HepG2 (cell line): ENCODE data around the gene LOXL3. TPM values are rescaled to one million over a fixed set of nuclear protein-coding genes. Genes with fewer than 3 reads are reported as not detected.

Experiments used
- FOSL1 ChIP-seq: sonication (generic); formaldehyde crosslinking; IDR thresholded peaks from 2 replicates; pipeline ENCODE4 v1.9.0; 2021; ENCODE audit warnings: missing genetic modification reagents, borderline replicate concordance
- GTF2F1 ChIP-seq: fragments of 150-350 bp; IDR thresholded peaks from 2 replicates; pipeline ENCODE4 v1.6.1; 2014; ENCODE audit warnings: low read length
- HNRNPUL1 ChIP-seq: fragments of 200-400 bp; formaldehyde crosslinking; IDR thresholded peaks from 2 replicates; pipeline ENCODE4 v1.6.1; 2017; ENCODE audit warnings: low read depth, mild to moderate bottlenecking, low read length, moderate library complexity
- HOXA9 ChIP-seq: sonication (generic); formaldehyde crosslinking; IDR thresholded peaks from 2 replicates; pipeline ENCODE4 v1.8.1; 2022; ENCODE audit warnings: missing genetic modification reagents, mild to moderate bottlenecking, moderate library complexity, borderline replicate concordance
- KAT7 ChIP-seq: IDR thresholded peaks from 2 replicates; pipeline ENCODE4 v1.6.1; 2018; ENCODE audit warnings: borderline replicate concordance, missing compliant biosample characterization
- KDM3A ChIP-seq: IDR thresholded peaks from 2 replicates; pipeline ENCODE4 v1.6.1; 2018; ENCODE audit warnings: low read depth, missing compliant biosample characterization
- MIXL1 ChIP-seq: IDR thresholded peaks from 2 replicates; pipeline ENCODE4 v1.6.1; 2016
- NCOA2 ChIP-seq: sonication (generic); formaldehyde crosslinking; IDR thresholded peaks from 2 replicates; pipeline ENCODE4 v1.8.0; 2022; ENCODE audit warnings: inconsistent platforms
- NFKBIZ ChIP-seq: IDR thresholded peaks from 2 replicates; pipeline ENCODE4 v1.6.1; 2018; ENCODE audit warnings: missing genetic modification reagents, missing compliant biosample characterization
- PCBP2 ChIP-seq: fragments of 200-400 bp; formaldehyde crosslinking; optimal IDR thresholded peaks from 2 replicates; pipeline ENCODE3; 2018; ENCODE audit warnings: low read length, low read depth; ENCODE audit not compliant: poor library complexity, severe bottlenecking
- POLR2A ChIP-seq, 2 experiments: IDR thresholded peaks; 2 replicates each; pipeline ENCODE4 v1.6.1; 2011; ENCODE audit warnings: low read depth in 2 of 2, low read length in 2 of 2, mild to moderate bottlenecking in 1 of 2, moderate library complexity in 1 of 2; ENCODE audit not compliant: insufficient read depth in 1 of 2
- RFX3 ChIP-seq: IDR thresholded peaks from 2 replicates; pipeline ENCODE4 v1.6.1; 2016; ENCODE audit warnings: missing biosample characterization, missing genetic modification reagents
- SOX13 ChIP-seq, 3 experiments: fragments of 450-650 bp in 1 of 3; sonication (generic) in 1 of 3; formaldehyde crosslinking in 1 of 3; IDR thresholded peaks in 2 of 3; conservative IDR thresholded peaks in 1 of 3; 2 replicates each; pipeline versions ENCODE4 v1.5.0 to v1.6.1; 2016 to 2020; ENCODE audit warnings: antibody characterized with exemption in 1 of 3, mild to moderate bottlenecking in 1 of 3, missing compliant biosample characterization in 1 of 3, missing genetic modification reagents in 1 of 3, moderate library complexity in 1 of 3
- ZFP36L1 ChIP-seq: sonication (generic); formaldehyde crosslinking; IDR thresholded peaks from 2 replicates; pipeline ENCODE4 v1.8.0; 2022; ENCODE audit warnings: mild to moderate bottlenecking, missing genetic modification reagents, moderate library complexity
- ZIK1 ChIP-seq: sonication (generic); formaldehyde crosslinking; IDR thresholded peaks from 2 replicates; pipeline ENCODE4 v1.5.0; 2020; ENCODE audit warnings: mild to moderate bottlenecking, low read depth, missing genetic modification reagents, borderline replicate concordance
- ZNF12 ChIP-seq: sonication (generic); formaldehyde crosslinking; IDR thresholded peaks from 2 replicates; pipeline ENCODE4 v1.5.0; 2020; ENCODE audit warnings: missing genetic modification reagents
- ZNF224 ChIP-seq: sonication (generic); formaldehyde crosslinking; IDR thresholded peaks from 2 replicates; pipeline ENCODE4 v1.5.0; 2020; ENCODE audit warnings: mild to moderate bottlenecking, missing genetic modification reagents
- ZNF232 ChIP-seq: sonication (generic); formaldehyde crosslinking; IDR thresholded peaks from 2 replicates; pipeline ENCODE4 v1.4.0; 2020; ENCODE audit warnings: missing genetic modification reagents, borderline replicate concordance
- ZNF335 ChIP-seq: sonication (generic); formaldehyde crosslinking; IDR thresholded peaks from 2 replicates; pipeline ENCODE4 v1.4.0; 2020; ENCODE audit warnings: missing genetic modification reagents
- ZNF34 ChIP-seq: sonication (generic); formaldehyde crosslinking; IDR thresholded peaks from 2 replicates; pipeline ENCODE4 v1.4.0; 2020; ENCODE audit warnings: mild to moderate bottlenecking, missing genetic modification reagents, borderline replicate concordance
- ZNF432 ChIP-seq: sonication (generic); formaldehyde crosslinking; IDR thresholded peaks from 2 replicates; pipeline ENCODE4 v1.5.0; 2020; ENCODE audit warnings: missing genetic modification reagents, mild to moderate bottlenecking, borderline replicate concordance
- polyA plus RNA-seq, 8 experiments: library from polyadenylated mRNA; depleted of rRNA in 3 of 8; stranded (reverse) in 7 of 8; unstranded in 1 of 8; fragments of >200 nt; fragmentation: Illumina TruSeq in 4 of 8; extraction: Trizol in 4 of 8; gene quantifications; 2 replicates each; pipeline versions ENCODE4 v1.2.1 to v1.2.3, GENCODE V29; 2011 to 2016; ENCODE audit warnings: low read depth in 4 of 8, missing spikeins in 1 of 8, mixed read lengths in 1 of 8; ENCODE audit not compliant: insufficient read depth in 1 of 8
- total RNA-seq, 5 experiments: library from RNA; depleted of rRNA; stranded (reverse); fragments of >200 nt; fragmentation: Illumina TruSeq; extraction: Trizol; gene quantifications; 2 replicates each; pipeline ENCODE4 v1.2.3, GENCODE V29; 2016; ENCODE audit warnings: low read depth in 1 of 5
- TF ChIP-seq, protein P1 (sequence below): sonication (generic); formaldehyde crosslinking; IDR thresholded peaks from 2 replicates; pipeline ENCODE4 v1.4.0; 2020; ENCODE audit warnings: missing genetic modification reagents, low read depth, mild to moderate bottlenecking, borderline replicate concordance
- TF ChIP-seq, protein P2 (sequence below): IDR thresholded peaks from 2 replicates; pipeline ENCODE4 v1.6.1; 2016; ENCODE audit warnings: low read depth, borderline replicate concordance
- TF ChIP-seq, protein P3 (sequence below): IDR thresholded peaks from 2 replicates; pipeline ENCODE4 v1.6.1; 2016; ENCODE audit warnings: control low read depth
- TF ChIP-seq, protein P4 (sequence below): IDR thresholded peaks from 2 replicates; pipeline ENCODE4 v1.6.1; 2012; ENCODE audit warnings: low read depth, low read length, improper control_type of control experiment

LOXL3 gene
- total and polyA plus RNA-seq, 2 of the 13 experiments (the other 11 are each of a cell fraction or from before 2014, with no cell fraction given), result 0.55 to 6.5 TPM

DNA sequence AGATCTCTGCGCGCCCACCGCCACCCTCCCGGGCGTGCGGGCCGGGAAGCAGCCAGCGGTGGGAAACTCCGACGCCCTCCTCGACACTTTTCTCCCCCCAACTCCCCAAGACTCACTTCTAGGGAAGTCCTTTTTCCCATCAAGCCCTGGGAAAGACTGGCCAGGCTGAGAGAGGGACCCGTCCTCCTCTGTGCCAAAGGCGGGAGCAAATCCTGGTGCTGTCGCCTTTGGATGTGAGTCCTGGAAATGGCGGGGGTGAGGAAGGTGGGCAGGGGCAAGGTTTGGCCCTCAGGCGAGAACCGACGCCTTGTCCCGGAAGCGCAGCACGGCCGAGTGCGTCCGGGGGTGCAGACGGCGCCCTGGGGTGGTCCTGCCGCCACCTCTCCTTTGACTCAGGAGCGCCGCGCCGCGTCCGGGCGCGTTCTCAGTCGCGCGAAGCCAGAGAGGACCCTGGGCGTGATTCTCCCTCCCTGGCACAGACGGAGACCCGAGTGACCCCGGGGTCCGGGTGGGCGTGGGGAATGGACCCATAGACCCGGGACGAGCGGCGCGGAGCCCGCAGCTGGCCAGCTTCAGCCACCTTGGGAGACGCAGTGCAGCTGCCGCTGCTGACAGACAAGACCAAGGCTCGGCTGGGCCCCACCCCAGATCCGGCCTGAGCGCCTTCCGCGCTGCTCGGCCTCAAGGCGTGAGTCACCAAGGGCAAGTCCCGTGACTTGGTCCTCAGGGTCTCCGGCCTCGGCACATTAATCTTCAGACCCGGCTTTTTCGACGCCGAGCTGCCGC lies 50.8 kb downstream of the LOXL3 start (continued):
- TF ChIP-seq SOX13 (IDR thresholded peaks at IDR 0.05) (peak; percentile 35; the same call in 1 of the 2 replicates), SOX13 (CRISPR knock-in tag; conservative IDR thresholded peaks at IDR 0.05 in 1 of 2, IDR thresholded peaks at IDR 0.05 in 1 of 2) (peak in 1 of 2 experiments; percentile 3; a peak in 1 of 4 replicates), GTF2F1 (no peak), PCBP2 (no peak), NFKBIZ (CRISPR knock-in tag) (peak; percentile 14; the same call in 1 of the 2 replicates), ZNF232 (0 out of 2 replicates have a peak, but pooled peaks have one; percentile 14), NCOA2 (CRISPR knock-in tag) (peak; percentile 21), POLR2A (IDR thresholded peaks at IDR 0.05; ENCODE audit: insufficient read depth in 1 of 2, low read depth in 2 of 2, low read length in 2 of 2) (peak in 1 of 2 experiments; percentile 33; a peak in 1 of 4 replicates), ZFP36L1 (CRISPR knock-in tag) (peak; percentile 85), ZIK1 (peak; percentile 77; the same call in 1 of the 2 replicates), FOSL1 (0 out of 2 replicates have a peak, but pooled peaks have one; percentile 57), ZNF12 (CRISPR knock-in tag) (no peak), KDM3A (CRISPR knock-in tag) (peak; percentile 80; the same call in 1 of the 2 replicates), MIXL1 (CRISPR knock-in tag) (no peak), ZNF432 (CRISPR knock-in tag) (no peak), ZNF224 (peak; percentile 90; the same call in 1 of the 2 replicates), HOXA9 (CRISPR knock-in tag) (no peak), ZNF335 (no peak; the same call in 1 of the 2 replicates), KAT7 (CRISPR knock-in tag) (peak; percentile 95), ZNF34 (CRISPR knock-in tag) (peak; percentile 77; the same call in 1 of the 2 replicates), HNRNPUL1 (no peak), RFX3 (no peak)
- TF ChIP-seq, protein P1, sequence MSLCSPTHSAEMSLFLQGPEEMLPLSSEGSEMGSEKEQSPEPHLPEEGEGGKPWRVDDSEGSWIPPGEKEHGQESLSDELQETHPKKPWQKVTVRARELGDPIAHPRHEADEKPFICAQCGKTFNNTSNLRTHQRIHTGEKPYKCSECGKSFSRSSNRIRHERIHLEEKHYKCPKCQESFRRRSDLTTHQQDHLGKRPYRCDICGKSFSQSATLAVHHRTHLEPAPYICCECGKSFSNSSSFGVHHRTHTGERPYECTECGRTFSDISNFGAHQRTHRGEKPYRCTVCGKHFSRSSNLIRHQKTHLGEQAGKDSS (CRISPR knock-in tag), result peak; percentile 76; the same call in 1 of the 2 replicates
- TF ChIP-seq, protein P2, sequence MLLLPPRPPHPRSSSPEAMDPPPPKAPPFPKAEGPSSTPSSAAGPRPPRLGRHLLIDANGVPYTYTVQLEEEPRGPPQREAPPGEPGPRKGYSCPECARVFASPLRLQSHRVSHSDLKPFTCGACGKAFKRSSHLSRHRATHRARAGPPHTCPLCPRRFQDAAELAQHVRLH (CRISPR knock-in tag), result peak; percentile 59
- TF ChIP-seq, protein P3, sequence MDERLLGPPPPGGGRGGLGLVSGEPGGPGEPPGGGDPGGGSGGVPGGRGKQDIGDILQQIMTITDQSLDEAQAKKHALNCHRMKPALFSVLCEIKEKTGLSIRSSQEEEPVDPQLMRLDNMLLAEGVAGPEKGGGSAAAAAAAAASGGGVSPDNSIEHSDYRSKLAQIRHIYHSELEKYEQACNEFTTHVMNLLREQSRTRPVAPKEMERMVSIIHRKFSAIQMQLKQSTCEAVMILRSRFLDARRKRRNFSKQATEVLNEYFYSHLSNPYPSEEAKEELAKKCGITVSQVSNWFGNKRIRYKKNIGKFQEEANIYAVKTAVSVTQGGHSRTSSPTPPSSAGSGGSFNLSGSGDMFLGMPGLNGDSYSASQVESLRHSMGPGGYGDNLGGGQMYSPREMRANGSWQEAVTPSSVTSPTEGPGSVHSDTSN (CRISPR knock-in tag), result no peak
- TF ChIP-seq, protein P4, sequence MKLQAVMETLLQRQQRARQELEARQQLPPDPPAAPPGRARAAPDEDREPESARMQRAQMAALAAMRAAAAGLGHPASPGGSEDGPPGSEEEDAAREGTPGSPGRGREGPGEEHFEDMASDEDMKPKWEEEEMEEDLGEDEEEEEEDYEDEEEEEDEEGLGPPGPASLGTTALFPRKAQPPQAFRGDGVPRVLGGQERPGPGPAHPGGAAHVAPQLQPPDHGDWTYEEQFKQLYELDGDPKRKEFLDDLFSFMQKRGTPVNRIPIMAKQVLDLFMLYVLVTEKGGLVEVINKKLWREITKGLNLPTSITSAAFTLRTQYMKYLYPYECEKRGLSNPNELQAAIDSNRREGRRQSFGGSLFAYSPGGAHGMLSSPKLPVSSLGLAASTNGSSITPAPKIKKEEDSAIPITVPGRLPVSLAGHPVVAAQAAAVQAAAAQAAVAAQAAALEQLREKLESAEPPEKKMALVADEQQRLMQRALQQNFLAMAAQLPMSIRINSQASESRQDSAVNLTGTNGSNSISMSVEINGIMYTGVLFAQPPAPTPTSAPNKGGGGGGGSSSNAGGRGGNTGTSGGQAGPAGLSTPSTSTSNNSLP, result no peak
